Glutamatergic neuron (in vitro differentiated cells): ENCODE data around the gene CHN1. TPM values are rescaled to one million over a fixed set of nuclear protein-coding genes. Genes with fewer than 3 reads are reported as not detected.

ENCODE experiments used
- DNase-seq: peaks from one replicate; pipeline ENCODE4 v3.0.0; 2022
- H3K27ac Mint-ChIP-seq: one replicate; pipeline ENCODE4 v1.8.0; 2020; ENCODE audit warnings: mild to moderate bottlenecking, mixed read lengths, inconsistent platforms; ENCODE audit not compliant: unreplicated experiment
- H3K27me3 Mint-ChIP-seq: one replicate; pipeline ENCODE4 v1.8.0; 2020; ENCODE audit warnings: mild to moderate bottlenecking, moderate library complexity, mixed read lengths, inconsistent platforms; ENCODE audit not compliant: unreplicated experiment
- H3K36me3 Mint-ChIP-seq: one replicate; pipeline ENCODE4 v1.8.0; 2020; ENCODE audit warnings: mild to moderate bottlenecking, mixed read lengths, inconsistent platforms; ENCODE audit not compliant: unreplicated experiment
- H3K4me1 Mint-ChIP-seq: one replicate; pipeline ENCODE4 v1.8.0; 2020; ENCODE audit warnings: mild to moderate bottlenecking, low read depth, mixed read lengths, inconsistent platforms; ENCODE audit not compliant: unreplicated experiment
- H3K4me3 Mint-ChIP-seq: one replicate; pipeline ENCODE4 v1.8.0; 2020; ENCODE audit warnings: mild to moderate bottlenecking, mixed read lengths, inconsistent platforms; ENCODE audit not compliant: unreplicated experiment
- H3K9me3 Mint-ChIP-seq: one replicate; pipeline ENCODE4 v1.8.0; 2020; ENCODE audit warnings: mild to moderate bottlenecking, moderate library complexity, mixed read lengths, inconsistent platforms; ENCODE audit not compliant: unreplicated experiment
- CTCF ChIP-seq: fragments of 200-600 bp; sonication (generic); IDR thresholded peaks from one replicate; pipeline ENCODE4 v1.5.0; 2021; ENCODE audit not compliant: partially characterized antibody, unreplicated experiment
- total RNA-seq: library from RNA; stranded (reverse); fragmentation: NEBNext Ultra II Directional; extraction: Animal tissue kit (Norgen Biotek cat#: 25700); gene quantifications from one replicate; pipeline ENCODE4 v1.2.1, GENCODE V29; 2021; ENCODE audit not compliant: unreplicated experiment

Gene CHN1
- total RNA-seq, 1 donor from 2014 or later = 212 TPM

GRCh38 chr2:174959787-174960186 lies 45.4 kb downstream of the CHN1 start:
- no peak for TF ChIP-seq CTCF
- peaks cover 21% of the 10 kb centered on the region for H3K4me1 Mint-ChIP-seq
- H3K36me3 Mint-ChIP-seq = no peaks in the 10 kb centered on the region
- H3K4me3 Mint-ChIP-seq = peak overlapping the region; percentile 47
- H3K27ac Mint-ChIP-seq = peak overlapping the region; percentile 62
- H3K27me3 Mint-ChIP-seq = peaks cover 3% of the 10 kb centered on the region
- peaks cover 5% of the 10 kb centered on the region for H3K9me3 Mint-ChIP-seq
- DNase-seq = peak; percentile 25

GRCh38 chr2:174957050-174957449 lies 48.1 kb downstream of the CHN1 start:
- Mint-ChIP-seq H3K27me3 (peaks cover 3% of the 10 kb centered on the region), H3K4me3 (no peak overlapping the region), H3K4me1 (peaks cover 27% of the 10 kb centered on the region), H3K36me3 (no peaks in the 10 kb centered on the region), H3K9me3 (peaks cover 7% of the 10 kb centered on the region), H3K27ac (no peak overlapping the region)
- no peak for TF ChIP-seq CTCF
- no peak for DNase-seq

- Mint-ChIP-seq H3K27ac (peak overlapping the region; percentile 85), H3K9me3 (peaks cover 8% of the 10 kb centered on the region), H3K4me1 (peaks cover 23% of the 10 kb centered on the region), H3K36me3 (no peaks in the 10 kb centered on the region), H3K27me3 (peaks cover 3% of the 10 kb centered on the region), H3K4me3 (peak overlapping the region; percentile 63)
- no peak for DNase-seq
- TF ChIP-seq CTCF = no peak
These were observed 52.6 kb downstream of the CHN1 start for GRCh38 chr2:174952607-174953006.

- Mint-ChIP-seq H3K27ac (no peak overlapping the region), H3K36me3 (no peaks in the 10 kb centered on the region)
These were observed 53.4 kb downstream of the CHN1 start for GRCh38 chr2:174951745-174952144.

More at GRCh38 chr2:174951745-174952144, 53.4 kb downstream of the CHN1 start:
- H3K4me1 Mint-ChIP-seq = peaks cover 21% of the 10 kb centered on the region
- no peak for TF ChIP-seq CTCF
- DNase-seq = no peak
- no peaks in the 10 kb centered on the region for H3K27me3 Mint-ChIP-seq
- peak overlapping the region; percentile 67 for H3K4me3 Mint-ChIP-seq
- peaks cover 6% of the 10 kb centered on the region for H3K9me3 Mint-ChIP-seq
